Effector CD8-positive, alpha-beta T cell (primary cell): ENCODE data around the gene MYO9B.
"Not testable (repeated sequence)": the region's sequence is repeated elsewhere in the genome, so short reads cannot be mapped to it uniquely, and the experiment has no call there.

ENCODE experiments used
- DNase-seq: peaks from one replicate; lab custom pipeline; 2025; lab: John Stamatoyannopoulos, UW

The MYO9B gene

GRCh38 chr19:17148130-17148529 is 72.6 kb downstream of the MYO9B start:
- DNase-seq, result no peak

GRCh38 chr19:17149393-17150135 is 74.0 kb downstream of the MYO9B start:
- no peak for DNase-seq

GRCh38 chr19:17153996-17154395 is 78.4 kb downstream of the MYO9B start:
- DNase-seq, result no peak

- no peak for DNase-seq
Observed at GRCh38 chr19:17155251-17155650, 79.7 kb downstream of the MYO9B start.

- DNase-seq, result no peak
Observed at GRCh38 chr19:17156296-17156946, 80.8 kb downstream of the MYO9B start.

GRCh38 chr19:17156947-17157302 is 81.3 kb downstream of the MYO9B start:
- DNase-seq, result no peak

- no peak for DNase-seq
Observed at GRCh38 chr19:17158584-17158983, 83.0 kb downstream of the MYO9B start.

- DNase-seq, result no peak
Observed at GRCh38 chr19:17159466-17160393, 84.2 kb downstream of the MYO9B start.

- no peak for DNase-seq
Observed at GRCh38 chr19:17160908-17161307, 85.3 kb downstream of the MYO9B start.

GRCh38 chr19:17162131-17162530 is 86.6 kb downstream of the MYO9B start:
- not testable (repeated sequence) for DNase-seq

GRCh38 chr19:17162580-17162979 is 87.0 kb downstream of the MYO9B start:
- DNase-seq, result no peak

GRCh38 chr19:17163652-17164051 is 88.1 kb downstream of the MYO9B start:
- DNase-seq, result no peak

- no peak for DNase-seq
Observed at GRCh38 chr19:17164639-17165038, 89.1 kb downstream of the MYO9B start.

GRCh38 chr19:17165715-17166114 is 90.1 kb downstream of the MYO9B start:
- no peak for DNase-seq

- no peak for DNase-seq
Observed at GRCh38 chr19:17170538-17171297, 95.1 kb downstream of the MYO9B start.

GRCh38 chr19:17171874-17172273 is 96.3 kb downstream of the MYO9B start:
- DNase-seq, result no peak

- no peak for DNase-seq
Observed at GRCh38 chr19:17172624-17173345, 97.2 kb downstream of the MYO9B start.

GRCh38 chr19:17178291-17178690 is 102.7 kb downstream of the MYO9B start:
- DNase-seq, result no peak

GRCh38 chr19:17180997-17181702 is 105.6 kb downstream of the MYO9B start:
- DNase-seq, result no peak

- no peak for DNase-seq
Observed at GRCh38 chr19:17183271-17183761, 107.7 kb downstream of the MYO9B start.
